ENCODE results near the gene LDB3. TPM values are rescaled to one million over a fixed set of nuclear protein-coding genes. Genes with fewer than 3 reads are reported as not detected.

LDB3 gene
- total and polyA plus RNA-seq, 9 of the 15 experiments (the other 6 are each of a cell fraction or from before 2014, with no cell fraction given), result 0.03 TPM; not detected in 8

- TF ChIP-seq SMARCC2 (IDR thresholded peaks at IDR 0.05; ENCODE audit: low read depth), result no peak
- no peak for TF ChIP-seq NFE2 (IDR thresholded peaks at IDR 0.05; ENCODE audit: low read depth)
- TF ChIP-seq POLR2AphosphoS2 (IDR thresholded peaks at IDR 0.05; ENCODE audit: low read length), result no peak
- no peak for TF ChIP-seq RBM15 (IDR thresholded peaks at IDR 0.05; ENCODE audit: insufficient read depth, low read length)
- TF ChIP-seq TAF9B (IDR thresholded peaks at IDR 0.05; ENCODE audit: partially characterized antibody), result no peak
These were observed 9.1 kb upstream of the LDB3 start (continued) for GRCh38 chr10:86659161-86659691.

DNA sequence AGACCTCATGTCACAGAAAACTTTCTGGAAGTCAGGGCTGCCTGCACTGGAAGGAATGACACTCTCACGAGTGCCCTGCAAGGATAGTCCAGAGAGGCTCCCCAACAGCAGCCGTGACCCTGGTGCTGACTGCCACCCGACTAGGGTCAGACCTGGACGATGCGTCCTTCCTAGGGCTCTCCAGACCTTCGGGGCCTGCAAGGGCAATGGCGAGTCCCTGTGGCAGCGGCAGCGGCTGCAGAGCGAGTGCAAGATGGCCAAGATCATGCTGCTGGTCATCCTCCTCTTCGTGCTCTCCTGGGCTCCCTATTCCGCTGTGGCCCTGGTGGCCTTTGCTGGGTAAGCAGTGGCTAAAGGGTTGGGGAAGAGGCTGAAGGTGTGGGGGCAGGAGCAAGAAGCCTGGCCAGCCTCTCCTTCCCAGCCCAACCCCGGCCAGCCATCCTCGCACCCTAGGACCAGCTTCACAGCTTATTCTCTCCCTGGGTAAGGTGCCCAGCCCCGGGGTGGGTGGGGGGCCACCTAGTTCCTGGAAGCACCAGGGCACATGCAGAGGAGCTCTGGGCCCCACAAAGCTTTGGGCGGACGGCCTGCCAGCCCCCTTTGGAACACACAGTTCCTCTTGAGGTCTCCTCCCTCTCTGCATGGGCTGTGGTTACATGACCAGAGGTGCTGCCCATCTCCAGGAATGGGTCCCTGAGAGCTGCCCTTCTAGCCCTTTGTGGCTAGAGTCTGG is 8.4 kb upstream of the LDB3 start:
- Histone ChIP-seq H3K36me3 (ENCODE audit: control insufficient read depth, insufficient read depth, low read length) (no peaks in the 10 kb centered on the region), H3K9ac (ENCODE audit: insufficient read depth in 1 of 2, low read depth in 2 of 2, low read length in 2 of 2) (no peak overlapping the region), H2AFZ (ENCODE audit: low read depth, low read length) (no peak overlapping the region), H3K27me3 (ENCODE audit: control insufficient read depth in 2 of 2, insufficient read depth in 2 of 2, low read length in 2 of 2) (peaks cover 8 to 90% of the 10 kb centered on the region in 2 experiments; a peak in 4 of 5 replicates), H3K9me3 (replicated peaks; ENCODE audit: control insufficient read depth, insufficient read depth, low read depth, low read length) (no peaks in the 10 kb centered on the region), H4K20me1 (replicated peaks; ENCODE audit: control insufficient read depth, insufficient read depth, low read length) (no peaks in the 10 kb centered on the region), H3K9me1 (ENCODE audit: control insufficient read depth, insufficient read depth, low read length) (no peaks in the 10 kb centered on the region), H3K4me3 (no peak overlapping the region), H3K4me2 (ENCODE audit: insufficient read depth, low read length) (no peak overlapping the region), H3K27ac (ENCODE audit: extremely low read depth, low read depth, low read length) (no peak overlapping the region), H3K4me1 (replicated peaks in 1 of 2; ENCODE audit: control insufficient read depth in 2 of 2, insufficient read depth in 2 of 2, low read length in 2 of 2) (no peaks in the 10 kb centered on the region; a peak in 1 of 5 replicates), H3K79me2 (ENCODE audit: control insufficient read depth, insufficient read depth, low read length) (no peaks in the 10 kb centered on the region)
- ChIA-PET CTCF (ENCODE audit: low intra/inter-chr PET ratio) (no interaction called here), POLR2A (interaction anchor here (0.6 to 0.9 kb wide), 2 partner anchors 8 to 13 kb away, joined by 3 to 4 read pairs; no protein-coding TSS in a partner anchor)
- WGBS (ENCODE audit: insufficient coverage, low coverage, missing lambda C conversion rate), result 2% methylated on average over 13 of the region's 17 CpGs
- DNase-seq (ENCODE audit: extremely low read depth in 1 of 4, low spot score in 3 of 4) (no peak), ATAC-seq (no peak), FAIRE-seq (no peak)
- TF ChIP-seq POLR2B (IDR thresholded peaks at IDR 0.05; ENCODE audit: low read depth, partially characterized antibody), result no peak
- no peak for TF ChIP-seq KLF1 (tag; IDR thresholded peaks at IDR 0.05)
- no peak for TF ChIP-seq RFX5 (IDR thresholded peaks at IDR 0.05; ENCODE audit: low read depth, low read length)
- no peak for TF ChIP-seq STAT5B (CRISPR knock-in tag; IDR thresholded peaks at IDR 0.05)
- no peak for TF ChIP-seq ZNF263 (CRISPR knock-in tag; IDR thresholded peaks at IDR 0.05; ENCODE audit: borderline replicate concordance)
- no peak for TF ChIP-seq CCAR2 (IDR thresholded peaks at IDR 0.05; ENCODE audit: low read depth, low read length)
- no peak for TF ChIP-seq SLC30A9 (CRISPR knock-in tag; IDR thresholded peaks at IDR 0.05)
- BruUV-seq (replicated peaks), result no TSS peak
- intact Hi-C loops (cut with micrococcal nuclease), result no loop called here
- in situ Hi-C loops (cut with MboI), result no loop called here
